Measurements from ENCODE around the gene METTL5. TPM values are rescaled to one million over a fixed set of nuclear protein-coding genes. Genes with fewer than 3 reads are reported as not detected.

METTL5 gene
- total and polyA plus RNA-seq, 9 of the 15 experiments (the other 6 are each of a cell fraction or from before 2014, with no cell fraction given): 149 to 471 (median 224) TPM

DNA sequence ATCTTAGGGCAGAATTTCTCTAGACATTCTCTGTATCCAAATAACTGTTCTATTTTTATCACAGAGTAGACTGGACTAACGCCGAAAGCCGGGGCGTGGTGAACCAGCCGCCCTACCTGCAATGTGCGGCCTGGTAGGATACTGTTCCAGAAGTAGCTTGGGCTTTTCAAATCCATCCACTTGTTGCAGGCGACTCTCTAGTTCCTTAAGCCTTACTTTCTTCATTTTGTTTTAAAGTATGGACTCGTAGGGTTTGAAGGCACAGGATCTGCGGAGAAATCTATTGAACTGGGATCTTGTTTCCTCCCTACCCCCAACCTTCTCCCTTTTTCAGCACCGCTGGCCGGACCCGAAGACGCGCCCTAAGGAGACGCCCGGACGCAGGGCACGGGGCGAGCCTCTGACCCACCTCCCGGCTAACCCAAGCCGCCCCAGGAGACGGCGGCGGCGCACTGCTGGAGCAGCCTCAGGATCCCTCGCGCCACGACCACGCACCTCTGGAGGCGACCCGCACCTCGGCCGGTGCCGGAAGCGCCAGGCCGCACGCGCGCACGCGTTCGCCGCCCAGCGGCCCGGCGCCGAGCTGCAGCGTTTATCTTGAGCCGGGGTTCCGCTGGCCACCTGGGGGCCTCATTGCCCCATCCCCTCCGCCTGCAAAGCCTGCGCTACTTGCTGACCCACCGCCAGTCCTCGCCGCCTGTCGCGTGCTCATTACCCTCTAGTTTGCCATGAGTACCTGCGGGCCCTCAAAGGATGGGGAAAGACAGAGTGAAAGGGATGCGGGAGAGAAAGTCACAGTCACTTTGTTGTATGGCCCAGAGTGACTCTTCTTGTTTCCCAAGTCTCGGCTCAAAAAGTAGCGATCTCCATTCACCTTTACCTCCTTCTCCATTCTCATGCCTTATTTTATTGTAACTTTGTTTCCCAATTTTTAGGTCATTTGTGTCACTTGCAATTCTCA is at the start of gene METTL5 (continued):
- TF ChIP-seq, protein P1, sequence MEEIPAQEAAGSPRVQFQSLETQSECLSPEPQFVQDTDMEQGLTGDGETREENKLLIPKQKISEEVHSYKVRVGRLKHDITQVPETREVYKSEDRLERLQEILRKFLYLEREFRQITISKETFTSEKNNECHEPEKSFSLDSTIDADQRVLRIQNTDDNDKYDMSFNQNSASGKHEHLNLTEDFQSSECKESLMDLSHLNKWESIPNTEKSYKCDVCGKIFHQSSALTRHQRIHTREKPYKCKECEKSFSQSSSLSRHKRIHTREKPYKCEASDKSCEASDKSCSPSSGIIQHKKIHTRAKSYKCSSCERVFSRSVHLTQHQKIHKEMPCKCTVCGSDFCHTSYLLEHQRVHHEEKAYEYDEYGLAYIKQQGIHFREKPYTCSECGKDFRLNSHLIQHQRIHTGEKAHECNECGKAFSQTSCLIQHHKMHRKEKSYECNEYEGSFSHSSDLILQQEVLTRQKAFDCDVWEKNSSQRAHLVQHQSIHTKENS (CRISPR knock-in tag; IDR thresholded peaks at IDR 0.05): no peak
- no peak for TF ChIP-seq KLF10 (CRISPR knock-in tag; IDR thresholded peaks at IDR 0.05)
- no peak for TF ChIP-seq ZFPM2 (CRISPR knock-in tag; IDR thresholded peaks at IDR 0.05)
- no peak; the same call in 1 of the 2 replicates for TF ChIP-seq ZNF668 (CRISPR knock-in tag; IDR thresholded peaks at IDR 0.05)
- no peak for TF ChIP-seq ZNF57 (CRISPR knock-in tag; IDR thresholded peaks at IDR 0.05)
- peak; percentile 29 for TF ChIP-seq ZEB2 (IDR thresholded peaks at IDR 0.05)
- no peak for TF ChIP-seq FOXA1 (IDR thresholded peaks at IDR 0.05; ENCODE audit: borderline replicate concordance)
- TF ChIP-seq, protein P2, sequence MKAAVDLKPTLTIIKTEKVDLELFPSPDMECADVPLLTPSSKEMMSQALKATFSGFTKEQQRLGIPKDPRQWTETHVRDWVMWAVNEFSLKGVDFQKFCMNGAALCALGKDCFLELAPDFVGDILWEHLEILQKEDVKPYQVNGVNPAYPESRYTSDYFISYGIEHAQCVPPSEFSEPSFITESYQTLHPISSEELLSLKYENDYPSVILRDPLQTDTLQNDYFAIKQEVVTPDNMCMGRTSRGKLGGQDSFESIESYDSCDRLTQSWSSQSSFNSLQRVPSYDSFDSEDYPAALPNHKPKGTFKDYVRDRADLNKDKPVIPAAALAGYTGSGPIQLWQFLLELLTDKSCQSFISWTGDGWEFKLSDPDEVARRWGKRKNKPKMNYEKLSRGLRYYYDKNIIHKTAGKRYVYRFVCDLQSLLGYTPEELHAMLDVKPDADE (conservative IDR thresholded peaks at IDR 0.05; ENCODE audit: control insufficient read depth, low read depth, low read length): peak; percentile 84; the same call in 1 of the 2 replicates
- TF ChIP-seq, protein P3, sequence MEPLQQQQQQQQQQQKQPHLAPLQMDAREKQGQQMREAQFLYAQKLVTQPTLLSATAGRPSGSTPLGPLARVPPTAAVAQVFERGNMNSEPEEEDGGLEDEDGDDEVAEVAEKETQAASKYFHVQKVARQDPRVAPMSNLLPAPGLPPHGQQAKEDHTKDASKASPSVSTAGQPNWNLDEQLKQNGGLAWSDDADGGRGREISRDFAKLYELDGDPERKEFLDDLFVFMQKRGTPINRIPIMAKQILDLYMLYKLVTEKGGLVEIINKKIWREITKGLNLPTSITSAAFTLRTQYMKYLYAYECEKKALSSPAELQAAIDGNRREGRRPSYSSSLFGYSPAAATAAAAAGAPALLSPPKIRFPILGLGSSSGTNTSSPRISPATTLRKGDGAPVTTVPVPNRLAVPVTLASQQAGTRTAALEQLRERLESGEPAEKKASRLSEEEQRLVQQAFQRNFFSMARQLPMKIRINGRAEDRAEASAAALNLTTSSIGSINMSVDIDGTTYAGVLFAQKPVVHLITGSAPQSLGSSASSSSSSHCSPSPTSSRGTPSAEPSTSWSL (CRISPR knock-in tag; IDR thresholded peaks at IDR 0.05; ENCODE audit: borderline replicate concordance): peak; percentile 69; the same call in 1 of the 2 replicates
- TF ChIP-seq HEY1 (CRISPR knock-in tag; IDR thresholded peaks at IDR 0.05; ENCODE audit: borderline replicate concordance): no peak
- TF ChIP-seq, protein P4, sequence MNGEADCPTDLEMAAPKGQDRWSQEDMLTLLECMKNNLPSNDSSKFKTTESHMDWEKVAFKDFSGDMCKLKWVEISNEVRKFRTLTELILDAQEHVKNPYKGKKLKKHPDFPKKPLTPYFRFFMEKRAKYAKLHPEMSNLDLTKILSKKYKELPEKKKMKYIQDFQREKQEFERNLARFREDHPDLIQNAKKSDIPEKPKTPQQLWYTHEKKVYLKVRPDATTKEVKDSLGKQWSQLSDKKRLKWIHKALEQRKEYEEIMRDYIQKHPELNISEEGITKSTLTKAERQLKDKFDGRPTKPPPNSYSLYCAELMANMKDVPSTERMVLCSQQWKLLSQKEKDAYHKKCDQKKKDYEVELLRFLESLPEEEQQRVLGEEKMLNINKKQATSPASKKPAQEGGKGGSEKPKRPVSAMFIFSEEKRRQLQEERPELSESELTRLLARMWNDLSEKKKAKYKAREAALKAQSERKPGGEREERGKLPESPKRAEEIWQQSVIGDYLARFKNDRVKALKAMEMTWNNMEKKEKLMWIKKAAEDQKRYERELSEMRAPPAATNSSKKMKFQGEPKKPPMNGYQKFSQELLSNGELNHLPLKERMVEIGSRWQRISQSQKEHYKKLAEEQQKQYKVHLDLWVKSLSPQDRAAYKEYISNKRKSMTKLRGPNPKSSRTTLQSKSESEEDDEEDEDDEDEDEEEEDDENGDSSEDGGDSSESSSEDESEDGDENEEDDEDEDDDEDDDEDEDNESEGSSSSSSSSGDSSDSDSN (IDR thresholded peaks at IDR 0.05; ENCODE audit: borderline replicate concordance in 1 of 2, low read depth in 2 of 2, low read length in 2 of 2): 0 out of 4 replicates have a peak, but pooled peaks of 1 of the 2 experiments have one; percentile 86
- peak; percentile 57; the same call in 1 of the 2 replicates for TF ChIP-seq CEBPG (CRISPR knock-in tag; IDR thresholded peaks at IDR 0.05)
- TF ChIP-seq CEBPG (tag; conservative IDR thresholded peaks at IDR 0.05 in 1 of 2, IDR thresholded peaks at IDR 0.05 in 1 of 2): no peak
- TF ChIP-seq PTTG1 (tag; IDR thresholded peaks at IDR 0.05; ENCODE audit: low read depth): no peak
- TF ChIP-seq ZNF24 (IDR thresholded peaks at IDR 0.05): peak; percentile 89
- TF ChIP-seq ZNF778 (CRISPR knock-in tag; IDR thresholded peaks at IDR 0.05): no peak
- peak; percentile 70 for TF ChIP-seq HCFC1 (IDR thresholded peaks at IDR 0.05; ENCODE audit: low read depth, low read length)
- TF ChIP-seq ARID1B (IDR thresholded peaks at IDR 0.05): no peak; the same call in 1 of the 2 replicates
- peak in 1 of 2 experiments; percentile 19; a peak in 1 of 4 replicates for TF ChIP-seq CSDE1 (IDR thresholded peaks at IDR 0.05)
- TF ChIP-seq TAF1 (IDR thresholded peaks at IDR 0.05; ENCODE audit: control insufficient read depth, extremely low read depth, insufficient read depth, low read length, severe bottlenecking): peak; percentile 86
- TF ChIP-seq MAFG (tag; conservative IDR thresholded peaks at IDR 0.05): no peak

All from K562 (cell line).